CD4-positive, alpha-beta T cell treated with Interferon alpha-2 for 1 hour (primary cell): ENCODE results near the gene TMEM190.

ENCODE experiments used
- DNase-seq, 2 donors: peaks; one replicate each; pipeline ENCODE4 v3.0.0-alpha.2; 2020 to 2022

TMEM190 gene

DNA sequence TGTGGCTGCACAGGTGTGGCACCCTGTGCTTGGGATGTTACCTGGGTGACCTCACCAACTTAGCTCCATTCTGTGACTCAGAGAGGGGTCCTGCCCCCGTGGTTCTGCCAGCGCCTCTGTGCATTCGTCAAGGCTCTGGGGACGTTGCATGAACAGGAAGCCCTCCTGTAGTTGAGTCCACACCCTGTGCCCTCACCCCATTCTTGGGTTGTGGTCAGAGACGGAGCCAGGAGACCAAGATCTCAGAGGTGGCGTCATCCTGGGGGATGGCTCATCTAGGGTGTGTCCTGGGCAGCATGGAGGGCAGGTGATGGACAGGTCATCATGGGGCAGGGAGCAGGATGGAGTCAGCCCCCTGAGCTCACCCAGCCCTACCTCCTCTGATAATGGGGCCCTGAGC lies 24.6 kb upstream of the TMEM190 start:
- DNase-seq, result peak in 1 of 2 donors; percentile 23

DNA sequence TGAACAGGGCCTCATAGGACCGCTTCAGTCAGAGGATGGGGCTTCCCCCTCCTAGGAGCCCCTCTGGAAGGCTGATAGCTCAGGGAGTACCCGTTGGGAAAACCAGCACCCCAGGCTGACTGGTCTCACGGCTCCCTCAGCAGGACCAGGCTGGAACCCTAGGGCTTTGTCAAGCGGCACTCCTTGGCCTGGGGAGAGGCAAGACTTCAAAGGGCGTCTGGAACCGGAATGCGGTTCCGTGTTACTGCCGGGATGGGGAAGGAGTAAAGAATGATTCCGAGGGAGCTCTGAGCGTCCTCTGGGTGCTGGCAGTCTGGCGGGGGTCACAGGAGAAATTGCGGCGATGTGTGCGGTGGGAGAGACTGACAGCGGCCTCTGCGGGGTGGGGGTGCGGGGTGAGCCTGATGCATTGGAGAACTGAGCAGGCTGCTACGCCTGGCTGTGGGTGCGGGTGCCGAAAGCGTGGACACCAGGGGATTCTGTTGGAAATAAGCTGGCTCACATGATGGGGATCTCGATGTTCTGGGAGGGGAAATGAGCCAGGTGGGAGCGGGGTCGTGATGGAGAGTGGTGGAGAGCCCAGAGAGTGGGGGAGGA lies 24.0 kb upstream of the TMEM190 start:
- no peak for DNase-seq

DNA sequence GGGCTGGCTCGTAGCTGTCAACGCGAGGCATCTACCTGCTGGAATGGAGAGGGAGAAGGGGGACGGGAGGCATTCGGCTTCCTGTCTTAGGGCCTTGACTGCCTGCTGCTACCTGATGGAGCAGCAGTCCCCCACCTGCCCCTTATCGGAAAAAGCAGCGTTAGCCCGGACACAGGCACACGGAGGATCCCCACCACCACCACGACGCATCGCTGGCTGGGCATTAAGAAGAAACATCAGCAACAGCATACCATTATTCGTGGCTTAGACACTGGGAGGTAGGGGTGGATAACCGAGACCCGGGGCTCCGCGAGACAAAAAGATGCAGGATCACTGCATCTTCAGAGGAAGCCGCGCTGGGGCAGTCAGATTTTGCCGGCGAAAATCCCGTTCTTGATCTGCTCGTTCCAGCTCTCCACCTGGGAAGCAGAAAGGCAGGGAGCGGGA lies 23.2 kb upstream of the TMEM190 start:
- no peak for DNase-seq

DNA sequence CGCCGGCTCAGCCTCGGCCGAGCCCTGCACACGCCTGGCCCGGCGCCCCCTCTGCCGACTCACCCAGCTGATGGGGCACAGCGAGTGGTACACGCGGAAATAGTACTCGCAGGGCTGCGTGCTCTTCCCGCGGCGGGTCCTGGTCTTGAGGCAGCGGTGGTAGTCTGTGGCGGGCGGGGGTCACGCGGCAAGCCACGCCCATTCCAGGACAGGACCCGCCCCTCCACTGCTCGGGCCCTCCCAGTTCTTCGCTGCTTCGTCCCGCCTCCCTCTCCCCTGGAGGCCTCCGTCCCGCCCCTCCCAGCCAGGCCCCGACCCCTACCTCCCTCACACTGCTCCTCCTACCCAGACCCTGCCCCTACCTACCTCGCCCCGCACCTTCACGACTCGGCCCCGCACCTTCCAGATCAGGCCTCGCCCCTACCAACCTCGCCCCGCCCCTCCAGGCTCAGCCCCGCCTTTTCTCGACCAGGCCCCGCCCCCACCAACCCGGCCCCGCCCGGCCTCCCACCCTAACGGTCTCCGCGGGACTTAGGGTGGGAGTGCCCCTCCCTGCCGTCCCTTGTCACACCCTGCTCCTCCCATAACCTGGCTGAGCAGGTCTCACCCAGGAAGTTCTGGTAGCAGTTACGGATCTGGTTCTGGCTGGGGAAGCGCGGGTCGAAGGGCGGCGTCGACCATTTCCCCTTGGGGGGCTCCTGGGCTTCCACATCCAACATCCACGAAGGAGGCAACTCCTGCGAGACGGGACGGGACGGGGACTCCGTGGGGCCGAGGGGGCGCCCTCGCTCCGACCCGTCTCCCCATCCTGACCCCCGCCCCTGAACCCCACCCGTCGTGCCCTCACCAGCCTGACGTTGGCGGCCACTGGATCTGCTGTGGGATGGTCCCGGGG lies 22.6 kb upstream of the TMEM190 start:
- peak; percentile 82 to 83 for DNase-seq

DNA sequence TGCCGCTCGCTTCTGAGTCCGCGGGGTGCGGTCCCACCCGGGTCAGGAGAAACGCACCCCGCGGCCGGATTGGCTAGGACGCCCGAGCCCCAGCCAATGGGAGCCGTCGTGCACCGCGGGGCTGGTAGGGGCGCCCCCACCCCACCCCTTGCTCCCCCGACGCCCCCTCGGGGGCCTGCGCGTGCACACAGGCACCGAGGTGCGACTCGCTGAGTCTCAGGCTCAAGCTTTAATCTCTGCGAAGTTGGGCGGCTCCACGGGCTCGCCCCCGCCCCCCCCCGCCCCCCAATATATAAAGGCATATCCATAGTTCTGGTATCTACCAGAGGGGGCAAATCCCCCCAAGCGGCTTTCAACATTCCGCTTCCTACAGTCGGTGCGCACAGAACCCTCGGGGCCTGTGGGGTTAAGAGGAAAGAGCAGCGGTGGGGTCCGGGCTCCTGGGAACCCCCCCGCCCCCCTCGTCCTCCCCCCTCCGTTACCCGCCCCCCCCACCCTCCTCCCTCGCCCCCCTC lies 21.9 kb upstream of the TMEM190 start, which contains the start of gene COX6B2:
Gene COX6B2, minus strand, starts transcription at position 22 of the 515 bp plus-strand sequence. CDS start 198 bp downstream, outside the sequence.
- DNase-seq, result peak in 1 of 2 donors; percentile 16

DNA sequence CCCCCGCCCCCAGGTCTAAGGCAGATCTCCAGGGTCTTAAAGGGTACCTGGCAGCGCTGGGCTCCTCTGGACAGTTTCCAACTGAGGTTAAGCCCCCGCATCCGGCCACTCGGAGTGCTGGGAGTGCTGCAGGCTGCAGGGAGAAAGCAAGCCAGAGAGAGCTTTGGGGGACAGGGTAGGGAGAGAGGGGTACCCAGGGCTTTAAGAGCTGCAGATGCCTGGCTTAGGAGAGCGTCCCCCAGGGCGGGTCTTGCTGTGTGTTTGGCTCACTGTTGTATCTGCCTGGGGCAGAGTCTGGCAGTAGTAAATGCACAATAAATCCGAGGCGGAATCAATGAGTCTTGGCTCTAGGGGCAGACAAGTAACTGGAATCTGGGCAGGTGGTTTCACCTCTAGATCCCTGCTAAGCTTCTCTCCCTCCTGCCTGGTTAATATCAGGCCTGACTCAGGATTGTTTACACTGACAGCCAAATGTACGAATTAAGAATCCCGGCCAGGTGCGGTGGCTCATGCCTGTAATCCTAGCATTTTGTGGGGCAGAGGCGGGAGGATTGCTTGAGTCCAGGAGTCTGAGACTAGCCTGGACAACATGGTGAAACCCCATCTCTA lies 21.3 kb upstream of the TMEM190 start:
- no peak for DNase-seq

DNA sequence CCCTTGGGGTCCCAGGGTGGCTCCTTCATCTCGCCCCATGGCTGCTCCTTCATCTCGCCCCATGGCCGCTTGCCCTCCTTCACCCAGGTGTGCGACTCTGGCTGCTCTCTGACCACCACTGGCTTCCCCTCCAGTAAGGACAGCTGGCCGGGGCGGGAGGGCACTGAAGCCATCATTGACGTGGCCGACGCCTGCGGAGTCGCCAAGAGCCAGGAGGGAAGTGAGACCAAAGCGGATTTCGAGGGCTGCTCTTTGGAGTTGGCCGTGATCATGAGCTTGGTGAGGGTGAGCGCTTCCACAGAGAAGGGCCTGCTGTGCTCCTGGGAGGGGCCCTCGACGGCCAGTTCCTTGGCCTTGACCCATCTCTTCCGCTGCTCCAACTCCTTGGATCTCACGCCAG lies 18.1 kb upstream of the TMEM190 start:
- DNase-seq, result no peak

DNA sequence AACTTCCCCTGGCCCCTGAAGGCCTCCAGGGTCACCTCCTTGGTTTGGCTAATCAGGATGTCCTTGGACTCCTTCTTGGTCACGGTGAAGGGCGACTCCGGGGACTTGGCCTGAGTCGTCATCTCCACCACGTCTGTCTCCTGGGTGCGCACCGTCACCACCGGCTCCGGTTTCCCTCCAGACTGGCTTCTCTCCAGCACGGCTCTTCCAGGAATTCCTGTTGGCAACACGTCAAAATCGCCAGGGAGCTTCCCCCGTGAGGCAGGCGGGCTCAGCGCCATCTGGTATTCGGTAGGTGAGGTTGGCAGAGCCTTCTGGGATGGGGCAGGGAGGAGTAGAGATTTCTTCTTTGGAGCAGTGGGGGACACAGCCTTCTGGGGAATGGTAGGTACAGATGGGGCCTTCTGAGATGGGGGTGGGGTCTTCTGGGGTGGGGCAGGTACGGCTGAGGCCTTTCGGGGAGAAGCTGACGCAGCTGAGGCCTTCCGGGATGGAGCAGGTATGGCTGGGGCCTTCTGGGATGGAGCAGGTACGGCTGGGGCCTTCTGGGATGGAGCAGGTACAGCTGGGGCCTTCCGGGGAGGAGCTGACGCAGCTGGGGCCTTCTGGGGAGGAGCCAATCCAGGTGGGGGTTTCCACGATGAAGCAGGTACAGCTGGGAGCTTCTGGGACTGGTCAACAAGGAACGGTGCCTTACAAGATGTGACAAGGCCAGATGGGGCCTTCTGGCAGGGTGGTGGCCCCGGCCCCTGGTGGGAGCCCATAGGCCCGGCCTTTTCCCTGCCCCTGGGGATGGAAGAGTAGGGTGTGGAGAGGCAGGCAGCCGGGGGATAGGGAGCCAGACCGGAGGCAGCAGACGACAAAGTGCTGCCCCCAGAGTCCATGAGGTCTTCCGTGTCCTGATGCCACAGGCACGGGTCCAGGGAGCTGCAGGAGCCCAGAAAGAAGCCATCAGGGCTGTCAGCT lies 17.4 kb upstream of the TMEM190 start:
- DNase-seq, result no peak

DNA sequence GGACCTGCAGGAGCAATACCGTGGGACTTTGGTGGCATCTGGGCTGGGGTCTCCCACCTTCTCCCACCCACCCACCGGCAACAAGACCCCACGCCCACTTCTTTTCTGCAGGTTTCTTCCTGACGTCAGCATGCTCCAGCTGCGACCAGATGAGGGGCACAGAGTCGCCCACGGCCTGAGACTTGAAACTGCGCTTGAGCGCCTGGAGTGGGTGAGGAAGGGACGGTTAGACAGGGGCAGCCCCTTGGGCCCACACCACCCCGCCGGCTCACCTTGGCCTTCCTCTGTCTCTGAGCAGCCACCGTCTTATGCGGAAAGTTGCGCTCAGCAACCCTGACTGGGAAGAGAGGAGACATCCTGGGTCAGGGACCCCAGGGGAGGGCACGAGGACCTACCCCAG lies 15.7 kb upstream of the TMEM190 start:
- DNase-seq, result no peak

DNA sequence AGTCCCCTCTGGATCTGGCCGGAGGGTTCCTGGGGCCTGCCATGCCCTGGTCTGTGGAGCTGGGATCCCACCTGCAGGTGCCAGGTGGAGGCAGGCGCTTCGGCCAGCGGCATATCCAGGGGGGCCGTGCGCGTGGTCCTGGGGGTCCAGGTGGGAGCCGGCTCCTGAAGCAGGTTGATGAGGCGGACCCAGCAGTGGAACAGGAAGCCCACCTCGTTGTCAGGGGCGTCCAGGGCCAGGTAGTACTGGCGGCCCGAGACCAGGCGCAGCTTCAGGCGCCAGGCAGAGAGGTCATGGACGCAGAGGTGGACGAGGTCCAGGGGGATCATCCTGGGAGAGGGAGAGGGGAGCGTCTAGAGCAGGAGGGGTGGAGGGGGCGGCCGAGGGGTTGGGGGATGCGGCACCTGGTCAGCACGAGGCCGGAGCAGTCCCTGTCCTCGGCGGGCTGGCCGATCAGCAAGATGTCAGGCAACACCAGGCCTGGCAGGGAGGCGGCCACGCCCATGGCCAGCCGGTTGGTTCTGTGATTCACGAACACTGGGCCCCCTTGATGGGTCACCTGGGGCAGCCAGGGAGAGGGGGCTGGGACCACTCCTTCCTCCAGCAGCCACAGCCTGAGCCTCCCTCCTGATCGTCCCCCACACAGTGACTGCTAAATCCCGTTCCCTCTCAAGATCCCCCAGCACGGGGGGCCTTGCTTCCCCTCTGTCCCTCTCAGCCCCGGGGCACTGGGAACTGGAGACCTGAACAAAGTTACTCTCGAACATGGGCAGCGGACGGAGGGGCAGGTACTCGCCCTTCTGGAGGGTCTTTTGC lies 14.2 kb upstream of the TMEM190 start:
- DNase-seq, result no peak

DNA sequence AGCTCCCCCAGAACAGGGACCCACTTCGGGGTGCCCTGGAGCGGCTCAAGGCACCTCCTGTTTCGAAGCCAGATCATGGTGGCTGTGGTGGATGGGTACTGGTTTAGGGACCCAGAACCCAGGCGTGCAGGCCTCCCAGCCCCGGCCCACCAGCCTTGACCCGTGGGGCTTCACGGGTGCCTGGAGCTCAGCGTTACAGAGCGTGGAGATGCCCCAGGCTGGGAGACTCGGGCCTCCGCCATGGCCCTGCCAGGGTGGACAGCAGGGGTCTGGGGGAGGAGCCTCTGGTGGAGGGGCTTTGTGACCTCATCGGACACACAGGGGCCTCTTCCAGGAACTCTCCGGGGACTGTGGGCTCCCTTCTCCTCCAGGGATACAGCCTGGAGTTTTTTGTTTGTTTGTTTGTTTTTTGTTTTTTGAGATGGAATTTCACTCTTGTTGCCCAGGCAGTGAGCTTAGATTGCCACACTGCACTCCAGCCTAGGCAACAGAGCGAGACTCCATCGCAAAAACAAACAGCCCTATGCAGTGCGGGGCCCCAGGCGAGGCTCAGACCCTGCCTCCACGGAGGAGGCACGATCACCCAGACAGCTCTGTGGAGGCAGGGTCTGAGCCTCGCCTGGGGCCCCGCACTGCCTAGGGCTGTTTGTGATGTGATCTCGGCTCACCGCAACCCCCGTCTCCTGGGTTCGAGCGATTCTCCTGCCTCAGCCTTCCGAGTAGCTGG lies 13.5 kb upstream of the TMEM190 start, which contains the start of gene GARIN5B:
Gene GARIN5B, minus strand, starts transcription at position 271 of the 727 bp plus-strand sequence. Its CDS starts 194 bp downstream, at position 77.
- no peak for DNase-seq

DNA sequence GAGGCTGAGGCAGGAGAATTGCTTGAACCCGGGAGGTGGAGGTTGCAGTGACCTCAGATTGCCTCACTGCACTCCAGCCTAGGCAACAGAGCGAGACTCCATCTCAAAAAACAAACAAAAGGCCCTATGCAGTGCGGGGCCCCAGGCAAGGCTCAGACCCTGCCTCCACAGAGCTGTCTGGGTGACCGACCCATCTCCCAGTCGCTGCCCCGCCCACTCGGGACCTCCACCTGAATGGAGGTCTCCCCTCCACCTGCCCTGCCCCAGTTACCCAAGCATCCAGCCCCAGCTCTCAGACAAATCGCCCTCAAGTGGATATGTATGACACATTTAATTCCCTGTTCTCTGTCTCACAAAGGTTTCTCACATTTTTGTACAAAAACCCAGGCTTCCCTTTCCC lies 11.4 kb upstream of the TMEM190 start:
- DNase-seq, result no peak

DNA sequence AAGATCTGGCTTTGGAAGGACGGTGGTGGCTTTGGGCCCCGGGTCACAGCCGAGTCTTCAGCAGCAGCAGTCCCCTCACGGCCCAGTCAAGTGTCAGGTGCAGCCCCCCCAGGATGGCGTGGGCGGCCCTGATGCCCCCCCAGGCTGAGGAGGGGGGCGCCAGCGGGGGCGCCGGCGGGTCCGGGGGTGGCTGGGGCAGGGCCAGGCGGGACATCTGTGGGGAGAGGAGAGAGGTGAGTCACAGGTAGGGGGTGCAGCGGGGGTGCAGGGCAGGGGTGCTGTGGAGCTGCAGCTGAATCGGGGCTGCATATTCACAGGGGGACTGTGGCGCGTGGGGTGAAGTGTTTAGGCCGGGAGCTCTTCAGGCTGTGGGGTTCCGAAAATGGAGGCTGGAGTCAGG lies 10.7 kb upstream of the TMEM190 start:
- DNase-seq, result no peak

DNA sequence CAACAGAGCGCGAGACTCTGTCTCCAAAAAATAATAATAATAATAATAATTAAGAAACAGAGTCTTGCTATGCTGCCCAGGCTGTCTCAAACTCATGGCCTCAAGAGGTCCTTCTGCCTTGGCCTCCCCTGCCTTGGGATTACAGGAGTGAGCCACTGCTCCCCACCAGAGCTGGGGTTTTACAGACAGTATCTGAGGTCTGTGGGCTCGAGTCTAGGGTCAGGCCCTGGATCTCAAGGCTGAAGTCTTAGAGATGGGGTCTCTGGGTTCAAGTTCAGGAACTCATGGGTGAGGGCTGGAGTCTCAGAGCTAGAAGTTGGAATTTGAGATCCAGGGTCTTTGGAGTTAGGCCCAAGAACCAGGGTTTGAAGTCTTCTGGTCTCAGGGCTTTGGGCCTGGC lies 9.8 kb upstream of the TMEM190 start:
- DNase-seq, result no peak

DNA sequence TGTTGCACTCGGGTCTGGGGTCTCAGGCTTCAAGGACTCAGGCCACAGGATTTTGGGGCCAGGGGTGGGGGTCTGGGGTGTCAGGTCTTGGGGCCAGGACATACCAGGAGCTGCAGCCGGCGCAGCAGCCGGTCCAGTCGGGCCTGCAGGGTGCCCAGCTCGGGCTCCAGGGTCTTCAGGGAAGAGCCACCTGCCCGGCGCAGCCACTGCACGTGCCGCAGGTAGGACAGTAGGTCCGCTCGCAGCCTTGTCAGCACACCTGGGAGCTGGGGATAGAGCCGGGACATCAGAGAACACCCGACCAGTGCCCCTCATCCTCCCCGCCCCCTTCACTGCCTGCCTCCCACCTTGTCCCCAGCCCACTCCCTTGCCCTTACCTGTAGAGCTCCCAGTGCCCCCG lies 8.5 kb upstream of the TMEM190 start:
- DNase-seq, result no peak

DNA sequence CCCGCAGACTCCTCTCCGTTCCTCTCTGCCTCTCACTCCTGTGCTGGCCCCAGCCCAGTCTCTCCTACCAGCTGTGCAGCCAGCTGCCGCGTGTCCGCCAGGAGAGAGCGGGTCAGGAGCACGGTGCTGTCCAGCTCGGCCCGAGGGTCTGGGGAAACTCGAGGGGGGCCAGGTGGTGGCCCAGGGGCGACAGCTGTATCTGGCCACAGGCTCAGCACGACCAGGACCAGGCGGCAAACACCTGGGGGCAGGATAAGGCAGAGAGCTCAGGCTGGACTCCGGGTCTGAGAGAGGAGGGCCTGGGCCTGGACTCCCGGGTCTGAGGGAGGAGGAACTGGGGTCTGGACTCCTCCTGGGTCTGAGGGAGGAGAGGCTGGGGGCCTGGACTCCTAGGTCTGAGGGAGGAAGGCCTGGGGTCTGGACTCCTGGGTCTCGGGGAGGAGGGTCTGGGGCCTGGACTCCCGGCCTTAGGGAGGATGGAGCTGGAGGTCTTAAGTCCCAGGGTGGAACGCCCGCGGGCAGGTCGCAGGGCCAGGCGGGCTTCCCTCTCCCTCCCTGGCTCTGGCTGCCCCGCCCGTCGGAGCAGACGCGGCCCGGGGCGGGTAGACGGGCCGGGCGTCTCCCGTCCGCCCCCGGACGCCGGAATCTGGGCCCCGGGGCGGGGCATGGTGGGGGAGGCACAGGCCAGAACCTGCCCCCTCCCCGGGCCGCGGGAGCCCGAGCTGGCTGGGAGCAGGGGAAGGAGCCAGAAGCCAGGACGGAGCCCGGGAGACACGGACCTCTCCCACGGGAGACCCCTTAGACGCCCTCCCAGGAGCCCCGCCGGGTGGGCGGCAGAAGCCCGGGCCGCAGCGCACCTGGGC lies 7.7 kb upstream of the TMEM190 start:
- DNase-seq, result no peak

DNA sequence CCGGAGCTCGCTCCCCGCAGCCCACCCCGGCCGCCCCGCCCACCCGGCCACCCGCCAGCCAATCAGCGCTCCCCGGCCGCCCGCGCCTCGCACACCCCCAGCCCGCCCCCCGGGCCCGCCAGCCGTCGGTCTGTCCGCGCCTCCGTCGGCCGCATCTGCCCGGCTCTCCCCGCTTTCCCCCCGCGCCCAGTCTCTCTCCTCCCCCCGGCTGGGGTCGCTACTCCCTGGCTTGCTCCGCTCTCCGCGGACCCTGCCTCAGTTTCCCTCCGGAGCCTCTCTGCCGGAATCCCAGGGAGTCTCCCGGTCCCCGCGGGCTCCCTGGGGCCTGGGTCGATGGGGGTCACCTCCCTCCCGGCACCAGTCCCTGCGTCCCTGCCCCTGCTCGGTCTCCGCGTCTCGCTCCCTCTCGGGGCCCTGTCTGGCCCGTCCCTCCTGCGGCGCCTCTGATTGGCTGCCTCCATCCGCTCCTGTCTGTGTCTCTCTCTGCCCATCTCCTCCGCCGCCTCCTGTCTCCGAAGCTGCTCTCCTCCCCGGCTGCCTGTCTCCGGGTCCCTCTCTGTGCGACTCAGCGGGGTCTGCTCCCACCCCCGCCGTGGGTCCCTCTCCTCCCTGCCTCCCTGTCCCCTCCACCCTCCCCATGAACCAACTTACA lies 6.8 kb upstream of the TMEM190 start:
- peak in 1 of 2 donors; percentile 44 for DNase-seq

DNA sequence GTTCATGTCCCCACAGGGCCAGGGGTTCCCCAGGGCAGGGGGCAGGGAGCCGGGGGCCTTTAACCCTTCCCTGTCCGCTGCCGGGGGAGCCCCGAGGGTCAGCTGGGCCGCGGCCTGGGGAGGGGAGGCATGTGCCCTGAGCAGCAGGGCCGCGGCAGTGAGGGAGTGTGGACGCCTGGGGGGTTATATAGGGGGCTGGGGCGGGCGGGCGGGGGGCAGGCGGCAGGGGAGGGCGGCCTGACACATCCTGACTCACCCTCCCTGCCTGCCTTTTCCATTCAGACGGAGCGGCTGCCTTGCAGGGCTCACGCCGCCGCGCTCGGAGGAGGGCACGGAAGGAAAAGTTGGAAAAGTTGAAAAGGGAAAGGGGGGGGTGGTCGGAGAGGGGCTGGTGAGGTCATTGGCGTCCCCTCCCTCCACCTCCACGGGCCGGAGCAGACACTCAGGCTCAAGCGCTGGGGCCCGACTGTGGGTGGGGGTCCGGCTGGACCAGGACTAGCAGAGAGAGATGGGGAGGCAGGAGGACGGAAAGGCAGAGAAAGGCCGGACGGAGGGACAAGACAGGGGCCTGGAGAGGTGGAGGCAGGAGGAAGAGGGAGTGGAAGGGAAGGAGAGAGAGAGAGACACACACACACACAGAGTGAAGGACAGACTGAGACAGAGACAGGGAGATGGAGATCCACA lies 6.2 kb upstream of the TMEM190 start, which contains the start of gene IL11:
Gene IL11, minus strand, starts transcription at position 159 of the 684 bp plus-strand sequence. Its CDS starts 153 bp downstream, at position 6.
- no peak for DNase-seq
